ENCODE measurements around the gene NUBPL.

NUBPL gene

GRCh38 chr14:31894351-31894750 lies 333.1 kb downstream of the NUBPL start:
- TF ChIP-seq CTCF (IDR thresholded peaks at IDR 0.05; ENCODE audit: extremely low read depth, missing control alignments): no peak
- no peak for DNase-seq (ENCODE audit: low spot score)

- DNase-seq (ENCODE audit: low spot score): no peak
- no peak for TF ChIP-seq CTCF (IDR thresholded peaks at IDR 0.05; ENCODE audit: extremely low read depth, missing control alignments)
Observed at GRCh38 chr14:31895206-31895605, 334.0 kb downstream of the NUBPL start.

GRCh38 chr14:31895646-31896045 lies 334.4 kb downstream of the NUBPL start:
- no peak for DNase-seq (ENCODE audit: low spot score)
- TF ChIP-seq CTCF (IDR thresholded peaks at IDR 0.05; ENCODE audit: extremely low read depth, missing control alignments): no peak

GRCh38 chr14:31897581-31898186 lies 336.5 kb downstream of the NUBPL start:
- DNase-seq (ENCODE audit: low spot score): no peak
- no peak for TF ChIP-seq CTCF (IDR thresholded peaks at IDR 0.05; ENCODE audit: extremely low read depth, missing control alignments)

- no peak for DNase-seq (ENCODE audit: low spot score)
- no peak for TF ChIP-seq CTCF (IDR thresholded peaks at IDR 0.05; ENCODE audit: extremely low read depth, missing control alignments)
Observed at GRCh38 chr14:31898838-31899528, 337.8 kb downstream of the NUBPL start.

GRCh38 chr14:31902002-31902401 lies 340.8 kb downstream of the NUBPL start:
- TF ChIP-seq CTCF (IDR thresholded peaks at IDR 0.05; ENCODE audit: extremely low read depth, missing control alignments): no peak
- DNase-seq (ENCODE audit: low spot score): no peak

- TF ChIP-seq CTCF (IDR thresholded peaks at IDR 0.05; ENCODE audit: extremely low read depth, missing control alignments): no peak
- no peak for DNase-seq (ENCODE audit: low spot score)
Observed at GRCh38 chr14:31902945-31903646, 341.9 kb downstream of the NUBPL start.
